Peyer's patch (tissue), 4 donors: Measurements from ENCODE around the gene RPS21.

ENCODE experiments used
- CTCF ChIP-seq, 6 experiments: fragments of 450-650 bp in 4 of 6; fragments of 200-600 bp in 2 of 6; sonication (generic) in 1 of 6; IDR thresholded peaks; one replicate each; pipeline ENCODE4 v1.5.1; 2017 to 2019; ENCODE audit warnings: antibody characterized with exemption in 6 of 6, mild to moderate bottlenecking in 3 of 6, moderate library complexity in 1 of 6
- POLR2A ChIP-seq, 2 donors: fragments of 450-650 bp; IDR thresholded peaks; one replicate each; pipeline ENCODE4 v1.5.1; 2017; ENCODE audit warnings: antibody characterized with exemption in 2 of 2, mild to moderate bottlenecking in 2 of 2, moderate library complexity in 2 of 2

- TF ChIP-seq CTCF (IDR thresholded peaks at IDR 0.05), result peak; percentile 79 to 94 (median 91)
- TF ChIP-seq POLR2A (IDR thresholded peaks at IDR 0.05), result peak in 1 of 2 donors; percentile 14
Observed at GRCh38 chr20:62382306-62383198, 4.4 kb upstream of the RPS21 start.
